ENCODE measurements around the gene ACVR1B.
"Not testable (repeated sequence)": the region's sequence is repeated elsewhere in the genome, so short reads cannot be mapped to it uniquely, and the experiment has no call there.

Gene ACVR1B

DNA sequence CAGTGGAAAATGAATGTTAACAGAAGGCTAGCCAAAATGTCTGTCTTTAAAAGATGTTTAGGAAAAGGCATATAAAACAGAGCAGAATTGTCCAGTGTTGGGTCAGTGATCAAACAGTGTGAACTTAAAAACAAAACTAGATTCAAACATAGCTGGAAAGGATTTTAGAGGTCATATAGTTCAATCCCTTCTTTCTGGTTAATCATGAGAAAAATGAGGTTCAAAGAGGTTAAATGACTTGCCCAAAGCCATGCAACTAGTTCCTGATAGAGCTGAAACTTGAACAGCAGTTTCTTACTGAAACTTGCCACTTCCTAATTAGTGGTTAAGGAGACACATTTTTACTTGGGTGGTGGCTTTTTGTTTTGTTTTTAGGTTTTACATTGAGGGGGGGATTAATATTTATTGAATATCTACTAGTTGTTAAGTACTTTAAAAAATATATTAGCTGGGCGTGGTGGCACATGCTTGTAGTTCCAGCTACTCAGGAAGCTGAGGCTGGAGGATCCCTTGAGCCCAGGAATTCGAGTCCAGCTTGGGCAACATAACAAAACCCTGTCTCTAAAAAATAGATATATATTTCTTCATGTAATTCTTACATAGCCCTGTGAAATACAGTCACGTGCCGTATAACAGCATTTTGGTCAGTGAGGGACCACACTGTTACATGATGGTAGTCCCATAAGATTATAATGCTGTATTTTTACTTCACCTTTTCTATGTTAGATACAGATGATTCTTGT is 20.4 kb downstream of the ACVR1B start:
- peak; percentile 52 for DNase-seq (ENCODE audit: low spot score)

DNA sequence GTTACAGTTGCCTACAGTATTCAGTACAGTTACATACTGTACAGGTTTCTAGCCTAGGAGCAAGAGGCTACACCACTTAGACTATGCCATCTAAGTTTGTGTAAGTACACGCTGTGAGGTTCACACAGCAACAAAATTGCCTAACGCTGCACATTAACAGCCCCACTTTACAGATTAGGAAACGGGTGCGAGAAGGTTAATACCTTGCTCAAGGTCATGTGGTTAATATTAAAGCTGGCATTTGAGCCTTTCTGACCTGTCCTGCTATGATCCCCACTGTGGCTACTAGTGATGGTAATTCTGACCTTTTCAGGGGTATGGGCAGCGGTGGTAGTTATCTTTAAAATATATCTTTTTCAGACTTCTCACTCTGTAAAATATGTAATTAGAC is 20.9 kb downstream of the ACVR1B start:
- DNase-seq (ENCODE audit: low spot score): no peak

DNA sequence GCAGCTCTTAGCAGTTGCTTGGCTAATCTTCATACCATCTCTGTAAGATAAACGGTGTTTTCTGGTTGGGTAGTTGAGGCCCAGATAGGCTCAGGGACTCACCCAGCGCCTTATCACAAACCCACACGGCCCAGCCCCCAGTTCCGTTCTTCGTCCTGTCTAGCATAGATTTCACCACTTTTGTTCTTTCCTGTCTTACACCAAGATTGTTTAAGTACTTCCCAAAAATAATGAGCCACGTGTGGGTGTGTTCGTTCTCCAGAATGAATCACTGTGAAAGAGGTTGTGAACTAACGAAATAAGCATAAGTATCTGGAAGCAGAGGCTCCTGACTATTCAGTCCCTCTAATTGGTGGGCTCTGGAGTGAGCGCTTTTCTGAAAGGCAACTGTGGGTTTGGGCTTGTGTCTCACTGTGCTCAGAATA is 21.4 kb downstream of the ACVR1B start:
- peak; percentile 80 for DNase-seq (ENCODE audit: low spot score)

DNA sequence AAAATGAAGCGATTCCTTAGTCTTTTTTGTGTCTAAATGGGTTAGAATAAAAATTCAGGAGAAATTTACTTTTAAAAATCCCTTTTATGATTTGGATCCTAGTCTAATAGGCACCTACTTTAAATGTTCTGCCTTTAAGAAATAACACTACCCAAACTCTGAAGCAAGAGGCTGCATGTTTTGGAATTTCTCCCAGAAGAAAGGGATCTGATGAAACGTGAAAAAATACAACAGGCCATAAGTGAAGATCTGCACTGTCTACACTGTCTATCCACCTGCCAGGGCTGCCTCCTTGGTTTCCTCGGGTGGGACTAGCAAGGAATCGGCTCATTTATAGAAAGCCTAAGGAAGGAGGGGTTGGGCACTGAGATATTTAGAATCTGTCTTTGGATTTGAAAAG is 22.1 kb downstream of the ACVR1B start:
- DNase-seq (ENCODE audit: low spot score): no peak

DNA sequence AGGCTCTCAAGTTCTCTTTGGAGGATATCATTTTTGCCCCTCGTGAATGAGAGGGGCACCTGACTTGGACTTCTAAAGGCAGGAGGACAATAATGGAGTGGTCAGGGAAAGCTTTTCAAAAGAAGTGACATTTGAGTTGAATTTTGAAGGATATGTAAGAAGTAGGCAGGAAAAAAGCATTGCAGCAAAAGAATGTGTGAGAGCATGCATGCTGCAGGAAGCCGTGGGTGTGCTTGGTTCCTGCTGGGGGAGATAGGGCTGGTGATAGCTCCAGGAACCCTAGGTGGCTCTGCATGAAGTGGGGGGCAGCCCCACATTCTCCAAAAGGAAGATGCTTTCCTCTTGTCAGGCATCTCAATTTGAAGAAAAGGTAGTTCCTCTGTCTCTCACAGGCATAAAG is 23.1 kb downstream of the ACVR1B start:
- no peak for DNase-seq (ENCODE audit: low spot score)

DNA sequence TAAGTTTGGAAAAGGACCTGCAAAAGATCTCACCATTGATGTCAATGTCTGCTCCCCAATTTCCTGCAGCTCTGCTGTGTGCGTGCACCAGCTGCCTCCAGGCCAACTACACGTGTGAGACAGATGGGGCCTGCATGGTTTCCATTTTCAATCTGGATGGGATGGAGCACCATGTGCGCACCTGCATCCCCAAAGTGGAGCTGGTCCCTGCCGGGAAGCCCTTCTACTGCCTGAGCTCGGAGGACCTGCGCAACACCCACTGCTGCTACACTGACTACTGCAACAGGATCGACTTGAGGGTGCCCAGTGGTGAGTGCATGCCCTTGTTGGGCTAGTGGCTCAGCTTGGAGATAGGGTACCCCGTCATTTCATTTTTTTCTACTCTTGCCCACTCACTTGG is 23.7 kb downstream of the ACVR1B start:
- no peak for DNase-seq (ENCODE audit: low spot score)

DNA sequence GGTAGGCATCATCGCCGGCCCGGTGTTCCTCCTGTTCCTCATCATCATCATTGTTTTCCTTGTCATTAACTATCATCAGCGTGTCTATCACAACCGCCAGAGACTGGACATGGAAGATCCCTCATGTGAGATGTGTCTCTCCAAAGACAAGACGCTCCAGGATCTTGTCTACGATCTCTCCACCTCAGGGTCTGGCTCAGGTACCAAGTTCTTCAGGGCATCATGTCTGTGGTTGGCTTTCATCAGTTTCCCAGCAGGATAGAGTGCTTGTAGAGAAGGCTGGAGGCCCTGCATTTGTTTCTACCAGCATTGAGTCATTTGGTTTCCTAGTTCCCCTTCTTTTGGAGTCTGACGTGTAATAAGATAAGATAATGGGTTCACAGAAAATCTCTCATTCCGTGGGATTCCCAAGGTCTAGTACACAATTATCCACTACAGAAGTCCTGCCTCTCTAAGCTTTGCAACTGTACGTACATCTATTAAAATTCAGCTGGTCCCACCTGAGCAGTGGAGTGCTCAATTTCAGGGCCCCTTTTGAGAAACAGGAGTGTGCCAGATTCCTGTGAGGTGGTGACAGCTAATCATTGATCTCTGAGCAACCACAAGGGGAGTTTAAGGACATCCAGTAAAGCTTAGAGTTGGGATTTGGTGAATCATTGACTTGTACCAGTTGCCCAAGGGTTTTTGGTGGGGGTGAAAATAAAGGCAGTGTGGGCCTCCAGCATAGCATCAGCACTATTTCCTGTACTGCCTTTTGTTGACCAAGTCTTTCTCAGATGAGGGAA is 25.1 kb downstream of the ACVR1B start:
- DNase-seq (ENCODE audit: low spot score): no peak

DNA sequence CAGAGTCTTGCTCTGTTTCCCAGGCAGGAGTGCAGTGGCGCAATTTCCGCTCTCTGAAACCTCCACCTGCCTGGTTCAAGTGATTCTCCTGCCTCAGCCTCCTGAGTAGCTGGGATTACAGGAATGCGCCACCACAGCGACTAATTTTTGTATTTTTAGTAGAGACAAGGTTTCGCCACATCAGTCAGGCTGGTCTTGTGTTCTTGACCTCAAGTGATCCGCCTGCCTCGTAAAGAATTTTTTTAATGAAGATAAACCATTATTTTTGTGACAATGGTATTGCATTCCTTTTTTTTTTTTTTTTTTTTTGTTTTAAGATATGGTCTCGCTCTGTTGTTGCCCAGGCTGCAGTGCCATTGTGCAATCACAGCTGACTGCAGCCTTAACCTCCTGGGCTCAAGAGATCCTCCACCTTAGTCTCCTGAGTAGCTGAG is 25.8 kb downstream of the ACVR1B start:
- no peak for DNase-seq (ENCODE audit: low spot score)

DNA sequence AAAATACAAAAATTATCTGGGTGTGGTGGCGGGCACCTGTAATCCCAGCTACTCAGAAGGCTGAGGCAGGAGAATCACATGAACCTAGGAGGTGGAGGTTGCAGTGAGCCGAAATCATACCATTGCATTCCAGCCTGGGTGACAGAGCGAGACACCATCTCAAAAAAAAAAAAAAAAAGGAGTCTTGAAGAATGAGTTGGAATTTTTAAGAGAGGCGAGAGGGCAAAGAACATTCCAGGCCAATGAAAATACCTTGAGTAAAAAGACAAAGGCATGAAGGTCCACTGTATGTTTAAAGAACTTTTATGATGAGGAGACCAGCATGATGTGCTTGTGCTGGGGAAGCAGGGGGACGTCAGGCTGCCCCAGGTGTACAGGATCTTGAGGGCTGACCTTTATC is 27.8 kb downstream of the ACVR1B start:
- DNase-seq (ENCODE audit: low spot score): not testable (repeated sequence)

DNA sequence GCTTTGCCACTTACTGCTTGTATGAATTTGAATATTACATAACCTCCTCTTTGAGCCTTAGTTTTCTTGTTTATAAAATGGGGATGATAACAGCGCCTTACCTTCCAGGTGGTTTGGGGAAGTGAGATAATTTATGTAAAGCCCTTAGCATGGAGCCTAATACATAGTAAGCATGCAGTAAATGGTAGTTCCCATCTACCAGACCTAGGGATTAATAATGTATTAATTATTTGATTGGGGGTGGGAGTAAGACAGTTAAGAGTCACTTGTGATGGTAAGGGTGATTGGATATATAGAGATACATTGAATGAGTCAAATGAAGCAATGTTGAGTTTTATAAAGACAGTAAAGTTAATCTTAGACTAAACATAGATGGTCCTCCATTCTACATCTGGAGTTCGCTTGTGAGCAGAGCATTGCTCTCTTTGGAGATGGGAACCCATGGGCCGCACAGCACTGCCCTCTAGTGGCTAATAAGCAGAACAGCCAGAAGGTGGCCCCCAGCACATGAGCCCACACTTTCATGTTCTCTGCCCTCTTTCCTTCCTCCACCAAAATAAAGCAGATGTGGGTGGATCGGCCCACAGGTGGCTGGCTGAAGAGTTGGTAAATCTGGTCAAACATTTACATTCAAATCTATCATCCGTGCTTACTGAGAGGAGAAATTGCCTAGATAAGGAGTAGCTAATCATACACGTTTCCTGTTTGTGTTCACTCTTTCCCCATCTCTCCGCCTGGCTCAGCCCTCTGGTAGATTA is 28.7 kb downstream of the ACVR1B start:
- peak; percentile 62 for DNase-seq (ENCODE audit: low spot score)

DNA sequence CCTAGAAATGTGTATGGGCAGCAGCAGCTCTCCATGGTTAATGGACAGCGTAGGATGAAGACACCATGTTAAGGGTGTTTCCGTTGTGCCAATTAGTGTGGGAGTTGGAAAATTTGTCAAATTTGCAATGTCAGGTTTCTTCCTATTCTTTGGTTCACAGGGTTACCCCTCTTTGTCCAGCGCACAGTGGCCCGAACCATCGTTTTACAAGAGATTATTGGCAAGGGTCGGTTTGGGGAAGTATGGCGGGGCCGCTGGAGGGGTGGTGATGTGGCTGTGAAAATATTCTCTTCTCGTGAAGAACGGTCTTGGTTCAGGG is 29.3 kb downstream of the ACVR1B start:
- DNase-seq (ENCODE audit: low spot score): no peak

DNA sequence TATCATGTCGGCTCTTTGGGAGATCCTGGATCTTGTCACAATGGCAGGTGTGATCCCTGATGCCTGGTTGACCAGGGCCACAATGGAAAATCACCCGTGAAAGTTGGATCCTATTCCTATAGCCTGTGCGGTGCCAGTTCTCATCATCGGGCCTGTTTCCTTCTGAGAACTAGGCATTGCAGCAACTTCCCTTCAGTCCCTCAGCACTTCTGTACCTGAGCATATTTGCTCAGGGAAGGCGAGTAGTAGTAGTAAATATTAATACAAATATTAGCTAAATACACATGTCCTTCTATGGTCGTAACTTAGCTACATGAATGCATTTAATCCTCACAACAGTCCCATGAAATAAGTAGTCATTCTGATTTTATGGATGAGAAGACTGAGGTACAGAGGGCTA is 33.2 kb downstream of the ACVR1B start:
- no peak for DNase-seq (ENCODE audit: low spot score)

DNA sequence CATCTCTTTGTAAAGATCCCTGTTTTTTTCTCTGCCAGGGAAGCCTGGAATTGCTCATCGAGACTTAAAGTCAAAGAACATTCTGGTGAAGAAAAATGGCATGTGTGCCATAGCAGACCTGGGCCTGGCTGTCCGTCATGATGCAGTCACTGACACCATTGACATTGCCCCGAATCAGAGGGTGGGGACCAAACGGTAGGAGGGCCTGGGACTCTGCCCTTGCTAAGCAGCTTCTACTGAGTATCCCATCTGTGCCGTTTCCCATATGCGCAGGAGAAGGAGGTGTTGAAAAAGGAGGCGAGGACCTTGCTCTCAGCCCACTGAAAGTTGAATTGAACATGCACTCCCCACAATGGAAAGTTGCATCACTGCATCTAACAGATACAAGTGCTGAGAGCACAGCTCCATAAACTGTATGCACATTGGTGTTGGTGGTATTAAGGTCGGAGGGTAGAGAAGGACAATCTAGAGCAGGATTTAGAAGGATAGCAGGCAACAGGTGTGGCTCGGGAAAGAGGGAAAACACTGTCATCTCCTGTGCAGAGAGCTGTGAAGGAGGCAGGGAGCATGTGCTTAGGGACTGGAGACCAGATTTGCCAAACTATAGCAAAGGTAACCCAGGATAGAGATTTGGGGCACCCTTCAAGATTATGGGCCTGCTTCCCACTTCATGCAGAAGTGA is 33.8 kb downstream of the ACVR1B start:
- no peak for DNase-seq (ENCODE audit: low spot score)

DNA sequence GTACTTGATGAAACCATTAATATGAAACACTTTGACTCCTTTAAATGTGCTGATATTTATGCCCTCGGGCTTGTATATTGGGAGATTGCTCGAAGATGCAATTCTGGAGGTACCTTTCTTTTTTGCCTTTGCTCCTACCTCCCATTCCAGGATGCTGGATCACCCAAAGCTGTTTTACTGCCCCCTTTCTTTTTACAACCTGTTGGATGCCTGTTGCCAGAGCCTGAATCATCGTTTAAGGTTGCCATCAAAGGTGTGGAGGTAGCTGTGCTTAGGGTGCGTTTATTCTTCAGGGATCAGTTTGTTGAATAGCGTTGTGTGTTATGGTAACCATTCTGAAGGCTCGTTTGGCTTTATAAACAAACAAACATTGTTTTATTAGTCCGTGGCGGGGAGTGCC is 35.3 kb downstream of the ACVR1B start:
- no peak for DNase-seq (ENCODE audit: low spot score)

DNA sequence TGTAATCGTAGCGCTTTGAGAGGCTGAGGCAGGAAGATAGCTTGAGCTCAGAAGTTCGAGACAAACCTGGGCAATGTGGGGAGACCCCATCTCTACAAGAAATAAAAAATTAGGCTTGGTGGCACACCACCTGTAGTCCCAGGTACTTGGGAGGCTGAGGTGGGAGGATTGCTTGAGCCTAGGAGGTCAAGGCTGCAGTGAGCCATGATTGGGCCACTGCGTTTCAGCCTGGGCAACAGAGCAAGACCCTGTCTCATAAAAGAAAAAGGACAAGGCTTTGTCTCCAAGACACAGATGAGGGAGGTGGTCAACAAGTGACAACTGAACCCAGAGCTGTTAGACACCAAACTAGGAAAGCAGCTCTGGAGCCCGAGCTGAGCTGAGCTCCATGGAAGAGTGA is 40.7 kb downstream of the ACVR1B start:
- no peak for DNase-seq (ENCODE audit: low spot score)

DNA sequence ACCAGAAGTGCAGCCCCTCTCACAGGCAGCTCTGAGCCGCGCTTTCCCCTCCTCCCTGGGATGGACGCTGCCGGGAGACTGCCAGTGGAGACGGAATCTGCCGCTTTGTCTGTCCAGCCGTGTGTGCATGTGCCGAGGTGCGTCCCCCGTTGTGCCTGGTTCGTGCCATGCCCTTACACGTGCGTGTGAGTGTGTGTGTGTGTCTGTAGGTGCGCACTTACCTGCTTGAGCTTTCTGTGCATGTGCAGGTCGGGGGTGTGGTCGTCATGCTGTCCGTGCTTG is 43.0 kb downstream of the ACVR1B start:
- no peak for DNase-seq (ENCODE audit: low spot score)

DNA sequence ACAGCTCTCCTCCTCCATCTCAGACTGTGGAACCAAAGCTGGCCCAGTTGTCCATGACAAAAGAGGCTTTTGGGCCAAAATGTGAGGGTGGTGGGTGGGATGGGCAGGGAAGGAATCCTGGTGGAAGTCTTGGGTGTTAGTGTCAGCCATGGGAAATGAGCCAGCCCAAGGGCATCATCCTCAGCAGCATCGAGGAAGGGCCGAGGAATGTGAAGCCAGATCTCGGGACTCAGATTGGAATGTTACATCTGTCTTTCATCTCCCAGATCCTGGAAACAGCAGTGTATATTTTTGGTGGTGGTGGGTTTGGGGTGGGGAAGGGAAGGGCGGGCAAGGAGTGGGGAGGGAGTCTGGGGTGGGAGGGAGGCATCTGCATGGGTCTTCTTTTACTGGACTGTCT is 43.5 kb downstream of the ACVR1B start:
- DNase-seq (ENCODE audit: low spot score): no peak

DNA sequence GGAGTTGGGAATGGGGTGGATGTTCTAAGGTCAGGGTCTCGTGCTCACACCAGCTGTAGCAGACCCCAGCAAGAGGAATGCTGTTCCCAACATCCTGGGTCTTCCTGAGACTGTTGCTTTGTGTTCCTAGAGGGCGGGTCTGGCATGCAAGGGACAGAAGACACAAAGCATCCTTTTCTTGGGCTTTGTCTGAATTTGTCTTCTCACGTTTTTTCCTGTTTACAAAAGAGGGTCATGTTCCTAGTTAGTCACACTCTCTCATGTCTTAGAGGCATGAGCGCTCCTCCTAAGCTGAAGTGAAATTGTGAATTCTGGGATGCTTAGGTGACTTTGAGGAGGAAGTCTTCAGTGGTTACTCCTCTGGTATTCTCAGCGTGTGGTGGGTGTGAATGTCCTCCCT is 45.6 kb downstream of the ACVR1B start:
- no peak for DNase-seq (ENCODE audit: low spot score)

DNA sequence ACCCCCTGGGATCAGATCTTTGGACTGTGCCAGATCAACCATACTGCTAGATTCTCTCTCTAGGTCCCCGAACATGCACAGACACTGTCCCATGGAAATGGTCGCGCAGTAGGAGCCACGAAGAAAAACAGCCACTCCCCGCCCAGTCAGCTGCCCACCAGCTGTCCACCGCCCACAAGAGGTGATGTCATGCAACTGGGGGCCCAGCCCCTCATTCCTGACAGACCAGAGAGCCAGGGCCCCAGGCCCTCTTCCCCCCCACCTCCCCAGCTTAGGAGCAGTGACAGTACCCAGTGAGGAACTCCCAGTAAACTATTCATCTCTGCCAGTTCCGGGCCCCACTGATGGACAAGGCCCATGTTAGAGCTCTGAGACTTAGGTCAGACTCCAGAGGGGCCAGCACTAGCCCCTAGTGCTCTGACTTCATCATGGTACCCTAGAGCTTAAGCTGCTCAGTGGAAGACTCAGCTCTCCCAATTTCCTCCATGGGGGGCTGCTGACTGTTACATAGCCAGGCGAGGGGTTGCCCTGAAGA is 51.6 kb downstream of the ACVR1B start:
- no peak for DNase-seq (ENCODE audit: low spot score)

DNA sequence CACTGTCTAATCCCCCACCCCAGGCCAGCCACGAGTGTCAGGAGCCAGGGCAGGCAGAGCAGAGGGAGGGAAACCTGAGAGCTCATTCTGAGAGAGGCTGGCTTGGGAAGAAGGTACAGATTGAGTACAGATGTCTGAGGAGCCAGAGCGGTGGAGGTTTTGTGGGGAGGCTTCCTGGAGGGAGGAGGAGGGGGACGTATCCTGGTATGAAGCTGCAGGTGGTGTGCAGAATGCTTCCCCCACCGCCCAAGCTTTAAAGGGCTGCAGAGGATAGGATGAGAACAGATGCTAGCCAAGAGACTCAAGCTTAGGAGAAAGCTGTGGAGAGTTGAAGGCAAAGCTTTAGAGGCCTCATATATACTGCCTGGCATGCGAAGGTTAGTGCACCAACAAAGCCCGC is 52.1 kb downstream of the ACVR1B start:
- DNase-seq (ENCODE audit: low spot score): no peak

DNA sequence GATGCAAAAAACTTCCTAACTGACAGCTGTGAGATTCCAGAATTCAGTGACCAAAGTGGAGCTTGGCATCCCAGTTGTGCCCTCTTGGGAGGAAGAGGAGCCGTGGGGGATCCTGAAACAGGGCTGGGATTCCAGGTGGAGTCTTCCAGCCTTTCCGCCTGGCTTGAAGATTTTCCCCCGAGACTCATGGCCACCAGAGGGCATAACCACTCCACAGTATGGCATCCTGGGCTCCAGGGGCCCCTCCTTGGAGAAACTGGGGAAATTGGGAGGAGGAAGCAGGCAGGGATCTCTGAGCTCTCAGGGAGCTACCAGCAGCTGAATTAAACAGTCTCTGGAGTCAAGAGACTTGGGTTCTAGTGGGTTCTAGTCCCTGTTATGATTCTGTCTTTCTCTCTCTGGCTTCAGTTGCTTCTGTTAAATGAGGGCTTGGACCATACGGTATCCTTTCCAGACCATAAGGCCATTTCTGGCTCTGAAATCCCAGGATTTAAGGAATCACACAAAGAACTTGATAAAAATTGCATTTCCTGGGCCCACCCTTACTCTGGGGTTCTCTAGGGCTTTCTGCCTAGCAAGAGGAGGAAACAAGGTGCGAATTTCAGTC is 52.6 kb downstream of the ACVR1B start:
- DNase-seq (ENCODE audit: low spot score): no peak

All from activated CD4-positive, alpha-beta T cell treated with anti-CD3 and anti-CD28 coated beads, Interleukin-2, Interleukin-4, amounts not matched to agents 100 ng/mL and 50 ng/mL, durations not matched to agents 16 hours and 8 hours (primary cell).